A549 (cell line): ENCODE measurements around the gene FAM50A. TPM values are rescaled to one million over a fixed set of nuclear protein-coding genes. Genes with fewer than 3 reads are reported as not detected.

Experiments
- ATAC-seq, 2 experiments: fragments of 200-7000 bp in 1 of 2; fragments of >200 bp in 1 of 2; cut with Nextera tagmentation in 1 of 2; cut with Tn5 transposase in 1 of 2; 3 replicates each; pipeline versions ENCODE4 v1.8.0 to v1.9.1; 2018 to 2020; ENCODE audit warnings: mild to moderate bottlenecking in 1 of 2, moderate library complexity in 1 of 2
- CTCF ChIA-PET: fragments of 300-600 bp; sonication (Branson Sonifier 250); formaldehyde crosslinking; extraction: SDS; loops from one replicate; lab custom pipeline; 2021; ENCODE audit warnings: antibody characterized with exemption, inconsistent platforms; lab: Yijun Ruan, JAX
- POLR2A ChIA-PET: fragments of 350-600 bp; formaldehyde crosslinking; extraction: SDS; loops from one replicate; lab custom pipeline; 2021; ENCODE audit warnings: antibody characterized with exemption, inconsistent platforms; lab: Yijun Ruan, JAX
- DNase-seq, 2 experiments: peaks; one replicate each; pipeline versions ENCODE4 v3.0.0 to v3.0.0-alpha.2; 2011 to 2016; ENCODE audit warnings: low read depth in 1 of 2, low spot score in 1 of 2
- FAIRE-seq: peaks from 2 replicates; lab custom pipeline; 2011; peaks lifted over from hg19 to GRCh38; lab: Jason Lieb, UNC
- H3K27ac ChIP-seq, 2 experiments: fragments of >200 bp; sonication (Bioruptor Twin); formaldehyde crosslinking; 3 replicates each; pipeline ENCODE4 v1.5.1; 2016 to 2017
- H3K4me1 ChIP-seq: fragments of >200 bp; sonication (Bioruptor Twin); formaldehyde crosslinking; 3 replicates; pipeline ENCODE4 v1.6.1; 2016
- H3K4me2 ChIP-seq: fragments of >200 bp; sonication (Bioruptor Twin); formaldehyde crosslinking; 3 replicates; pipeline ENCODE4 v1.6.1; 2016
- H3K4me3 ChIP-seq: fragments of >200 bp; sonication (Bioruptor Twin); formaldehyde crosslinking; 3 replicates; pipeline ENCODE4 v1.5.1; 2016
- H3K9me3 ChIP-seq: fragments of >200 bp; sonication (Bioruptor Twin); formaldehyde crosslinking; 3 replicates; pipeline ENCODE4 v1.6.1; 2016
- ATOH8 ChIP-seq: fragments of 250-450 bp; sonication (Bioruptor Pico); IDR thresholded peaks from 2 replicates; pipeline ENCODE4 v1.5.0; 2020; ENCODE audit warnings: low read depth, mild to moderate bottlenecking, moderate library complexity
- CBX2 ChIP-seq: fragments of 200-600 bp; sonication (generic); IDR thresholded peaks from 2 replicates; pipeline ENCODE4 v1.6.1; 2016; ENCODE audit warnings: low read depth, mild to moderate bottlenecking, borderline replicate concordance
- CBX8 ChIP-seq: fragments of 200-600 bp; sonication (generic); IDR thresholded peaks from 2 replicates; pipeline ENCODE4 v1.6.1; 2016
- CTCF ChIP-seq: fragments of >200 bp; sonication (Bioruptor Twin); formaldehyde crosslinking; IDR thresholded peaks from 3 replicates; pipeline ENCODE4 v1.5.1; 2016
- E2F6 ChIP-seq: IDR thresholded peaks from 2 replicates; pipeline ENCODE4 v1.6.1; 2012; ENCODE audit warnings: low read depth, borderline replicate concordance
- ESRRA ChIP-seq: fragments of 150-350 bp; IDR thresholded peaks from 2 replicates; pipeline ENCODE4 v1.6.1; 2014; ENCODE audit warnings: mild to moderate bottlenecking, low read length, borderline replicate concordance
- FOSB ChIP-seq: fragments of 250-450 bp; sonication (Bioruptor Pico); IDR thresholded peaks from 2 replicates; pipeline ENCODE4 v1.5.0; 2020; ENCODE audit warnings: mild to moderate bottlenecking, moderate library complexity
- FOSL2 ChIP-seq, 2 experiments: fragments of 450-650 bp in 1 of 2; fragments of >200 bp in 1 of 2; sonication (Bioruptor Twin) in 1 of 2; formaldehyde crosslinking; IDR thresholded peaks; 2 replicates each; pipeline versions ENCODE4 v1.5.0 to v1.6.1; 2016 to 2020; ENCODE audit warnings: mild to moderate bottlenecking in 1 of 2, moderate library complexity in 1 of 2
- FOXS1 ChIP-seq: fragments of 250-450 bp; sonication (Bioruptor Pico); IDR thresholded peaks from 2 replicates; pipeline ENCODE4 v1.5.0; 2020; ENCODE audit warnings: mild to moderate bottlenecking, moderate library complexity
- HEYL ChIP-seq: fragments of 250-450 bp; sonication (Bioruptor Pico); IDR thresholded peaks from 2 replicates; pipeline ENCODE4 v1.8.0; 2021; ENCODE audit warnings: mild to moderate bottlenecking, moderate library complexity
- HMGXB4 ChIP-seq: fragments of 250-450 bp; sonication (Bioruptor Pico); IDR thresholded peaks from 2 replicates; pipeline ENCODE4 v1.5.0; 2021; ENCODE audit warnings: mild to moderate bottlenecking, moderate library complexity, borderline replicate concordance
- HOXA7 ChIP-seq: fragments of 250-450 bp; sonication (Bioruptor Pico); IDR thresholded peaks from 2 replicates; pipeline ENCODE4 v1.5.0; 2020; ENCODE audit warnings: mild to moderate bottlenecking, moderate library complexity
- JUNB ChIP-seq: fragments of >200 bp; sonication (Bioruptor Twin); formaldehyde crosslinking; IDR thresholded peaks from 2 replicates; pipeline ENCODE4 v1.6.1; 2016
- MYC ChIP-seq: IDR thresholded peaks from 2 replicates; pipeline ENCODE4 v1.6.1; 2012; ENCODE audit warnings: mild to moderate bottlenecking, inconsistent platforms, low read length, improper control_type of control experiment, borderline replicate concordance
- NPAS2 ChIP-seq: fragments of 250-450 bp; sonication (Bioruptor Pico); IDR thresholded peaks from 2 replicates; pipeline ENCODE4 v1.8.0; 2022; ENCODE audit warnings: mild to moderate bottlenecking, moderate library complexity, borderline replicate concordance
- NR3C1 ChIP-seq: fragments of >200 bp; sonication (Bioruptor Twin); formaldehyde crosslinking; IDR thresholded peaks from 3 replicates; pipeline ENCODE4 v1.6.1; 2017
- PBX3 ChIP-seq: IDR thresholded peaks from 2 replicates; pipeline ENCODE4 v1.6.1; 2012
- PHF8 ChIP-seq: fragments of 200-600 bp; sonication (generic); IDR thresholded peaks from 2 replicates; pipeline ENCODE4 v1.6.1; 2016; ENCODE audit warnings: low read depth, mild to moderate bottlenecking, antibody characterized with exemption, moderate library complexity, borderline replicate concordance
- POLR2A ChIP-seq: IDR thresholded peaks from 2 replicates; pipeline ENCODE4 v1.6.1; 2012; ENCODE audit warnings: mild to moderate bottlenecking, low read length
- POLR2AphosphoS2 ChIP-seq: conservative IDR thresholded peaks from 2 replicates; pipeline ENCODE4 v1.6.1; 2012; ENCODE audit warnings: low read length, improper control_type of control experiment, inconsistent platforms
- RARB ChIP-seq: fragments of 250-450 bp; sonication (Bioruptor Pico); IDR thresholded peaks from 2 replicates; pipeline ENCODE4 v1.8.0; 2021; ENCODE audit warnings: mild to moderate bottlenecking, moderate library complexity
- RCOR1 ChIP-seq: fragments of 150-350 bp; IDR thresholded peaks from 2 replicates; pipeline ENCODE4 v1.6.1; 2014; ENCODE audit warnings: antibody characterized with exemption, low read length, low read depth
- SMC3 ChIP-seq: fragments of >200 bp; sonication (Bioruptor Twin); formaldehyde crosslinking; IDR thresholded peaks from 3 replicates; pipeline ENCODE4 v1.6.1; 2018; ENCODE audit warnings: inconsistent platforms
- SREBF2 ChIP-seq: fragments of 450-650 bp; IDR thresholded peaks from 2 replicates; pipeline ENCODE4 v1.6.1; 2014; ENCODE audit warnings: mild to moderate bottlenecking, moderate library complexity
- TFCP2L1 ChIP-seq: fragments of 250-450 bp; sonication (Bioruptor Pico); IDR thresholded peaks from 2 replicates; pipeline ENCODE4 v1.5.0; 2021; ENCODE audit warnings: mild to moderate bottlenecking
- TP53 ChIP-seq: fragments of 250-450 bp; sonication (Bioruptor Pico); IDR thresholded peaks from 2 replicates; pipeline ENCODE4 v1.5.0; 2021; ENCODE audit warnings: mild to moderate bottlenecking, moderate library complexity
- USF2 ChIP-seq: fragments of 450-650 bp; IDR thresholded peaks from 2 replicates; pipeline ENCODE4 v1.6.1; 2014; ENCODE audit warnings: antibody characterized with exemption
- ZC3H11A ChIP-seq: fragments of 450-650 bp; IDR thresholded peaks from 2 replicates; pipeline ENCODE4 v1.6.1; 2014; ENCODE audit warnings: antibody characterized with exemption, mild to moderate bottlenecking
- WGBS: methylation state at CpG from one replicate; pipeline ENCODE4 v1.1.6; 2017; ENCODE audit errors: missing lambda C conversion rate; 5-methylcytosine and 5-hydroxymethylcytosine counted together
- polyA plus RNA-seq, 4 experiments: library from polyadenylated mRNA; depleted of rRNA in 3 of 4; stranded (reverse); fragments of >200 nt; fragmentation: RNase III in 1 of 4; extraction: RNeasy Plus Mini Kit Qiagen cat#74134 plus additional on column Dnase treatment in 1 of 4; gene quantifications; 2 replicates in 3 of 4; 3 replicates in 1 of 4; pipeline ENCODE4 v1.2.3, GENCODE V29; 2011 to 2017

The FAM50A gene
- polyA plus RNA-seq, 2 of the 4 experiments (the other 2 are of a cell fraction), result 57.8 to 123 TPM

GRCh38 chrX:154468217-154468616, 24.3 kb downstream of the FAM50A start:
- WGBS, result 99% methylated on average over 10 of the region's 23 CpGs
- no peak overlapping the region for H3K4me3 ChIP-seq
- ChIA-PET POLR2A (no interaction called here), CTCF (no interaction called here)
- DNase-seq (no peak), FAIRE-seq (no peak), ATAC-seq (no peak)
- H3K4me1 ChIP-seq, result no peaks in the 10 kb centered on the region
- no peaks in the 10 kb centered on the region for H3K9me3 ChIP-seq
- no peak overlapping the region for H3K27ac ChIP-seq
- H3K4me2 ChIP-seq, result no peak overlapping the region
- no peak for TF ChIP-seq HEYL (CRISPR knock-in tag)
- TF ChIP-seq PBX3, result no peak
- no peak for TF ChIP-seq RCOR1
- TF ChIP-seq JUNB, result no peak
- no peak for TF ChIP-seq NPAS2 (CRISPR knock-in tag)
- TF ChIP-seq SREBF2, result no peak
- TF ChIP-seq HOXA7, result no peak
- no peak for TF ChIP-seq FOXS1 (CRISPR knock-in tag)
- TF ChIP-seq CTCF, result no peak
- no peak for TF ChIP-seq PHF8
- TF ChIP-seq FOSL2 (IDR thresholded peaks at IDR 0.05), result no peak
- no peak for TF ChIP-seq FOSL2 (CRISPR knock-in tag; IDR thresholded peaks at IDR 0.05)
- no peak for TF ChIP-seq HMGXB4 (CRISPR knock-in tag)
- TF ChIP-seq, all 56 proteins: peak for 0

GRCh38 chrX:154469114-154469513, 25.2 kb downstream of the FAM50A start:
- no peak overlapping the region for H3K27ac ChIP-seq
- no peaks in the 10 kb centered on the region for H3K4me1 ChIP-seq
- FAIRE-seq (no peak), DNase-seq (no peak), ATAC-seq (no peak)
- ChIA-PET CTCF (no interaction called here), POLR2A (no interaction called here)
- H3K4me2 ChIP-seq, result no peak overlapping the region
- 92% methylated on average over 4 of the region's 9 CpGs for WGBS
- H3K4me3 ChIP-seq, result no peak overlapping the region
- no peaks in the 10 kb centered on the region for H3K9me3 ChIP-seq
- no peak for TF ChIP-seq ESRRA
- no peak for TF ChIP-seq SMC3
- TF ChIP-seq CBX2, result no peak
- TF ChIP-seq CBX8, result no peak
- TF ChIP-seq ZC3H11A, result no peak
- no peak for TF ChIP-seq USF2
- TF ChIP-seq TFCP2L1 (CRISPR knock-in tag), result no peak
- no peak for TF ChIP-seq MYC
- no peak for TF ChIP-seq FOSB (CRISPR knock-in tag)
- no peak for TF ChIP-seq RARB (CRISPR knock-in tag)
- no peak for TF ChIP-seq POLR2A
- TF ChIP-seq ATOH8 (CRISPR knock-in tag), result no peak
- TF ChIP-seq HMGXB4 (CRISPR knock-in tag), result no peak
- TF ChIP-seq E2F6, result no peak
- TF ChIP-seq NR3C1, result no peak
- TF ChIP-seq POLR2AphosphoS2, result no peak
- no peak for TF ChIP-seq TP53 (CRISPR knock-in tag)
